HepG2 (cell line): ENCODE results near the gene PRR33. TPM values are rescaled to one million over a fixed set of nuclear protein-coding genes. Genes with fewer than 3 reads are reported as not detected.

Experiments used
- ATAC-seq: fragments of 200-7000 bp; cut with Tn5 transposase; 3 replicates; pipeline ENCODE4 v1.9.1; 2020; ENCODE audit warnings: mild to moderate bottlenecking, moderate library complexity
- BruUV-seq: library from RNA; stranded (reverse); fragments of 400-500 nt; replicated peaks from 2 replicates; lab custom pipeline; 2021; lab: Mats Ljungman, UMichigan
- CTCF ChIA-PET: fragments of 300-600 bp; formaldehyde crosslinking; extraction: SDS; loops from one replicate; lab custom pipeline; 2021; ENCODE audit warnings: low total read pairs, inconsistent platforms, low intra/inter-chr PET ratio; lab: Yijun Ruan, JAX
- POLR2A ChIA-PET: fragments of 350-600 bp; sonication (Branson Sonifier 250); formaldehyde crosslinking; loops from one replicate; lab custom pipeline; 2020; ENCODE audit warnings: antibody characterized with exemption, inconsistent platforms; lab: Yijun Ruan, JAX
- DNase-seq: peaks from one replicate; pipeline ENCODE4 v3.0.0-alpha.2; 2015; ENCODE audit warnings: low spot score
- FAIRE-seq: peaks from 3 replicates; lab custom pipeline; 2011; peaks lifted over from hg19 to GRCh38; lab: Jason Lieb, UNC
- H2AFZ ChIP-seq: one replicate; pipeline ENCODE4 v1.6.1; 2011; ENCODE audit warnings: low read length, inconsistent platforms
- H3K27ac ChIP-seq: fragments of 300-600 bp; 3 replicates; pipeline ENCODE4 v1.8.0; 2011; ENCODE audit warnings: mixed run types, mild to moderate bottlenecking, mixed read lengths, low read length, inconsistent platforms; ENCODE audit not compliant: insufficient read depth; ENCODE audit errors: extremely low read length
- H3K27me3 ChIP-seq, 2 experiments: fragments of 200-600 bp in 1 of 2; 2 replicates in 1 of 2; 3 replicates in 1 of 2; pipeline versions ENCODE4 v1.6.0 to v1.8.0; 2011; ENCODE audit warnings: low read length in 2 of 2, mild to moderate bottlenecking in 2 of 2, moderate library complexity in 2 of 2, inconsistent platforms in 1 of 2; ENCODE audit not compliant: insufficient read depth in 2 of 2, control insufficient read depth in 1 of 2
- H3K36me3 ChIP-seq, 2 experiments: fragments of 200-600 bp in 1 of 2; replicated peaks in 1 of 2; 2 replicates in 1 of 2; 3 replicates in 1 of 2; pipeline versions ENCODE4 v1.5.1 to v1.8.0; 2011; ENCODE audit warnings: low read length in 2 of 2, inconsistent platforms in 1 of 2; ENCODE audit not compliant: insufficient read depth in 2 of 2, control insufficient read depth in 1 of 2
- H3K4me1 ChIP-seq: 2 replicates; pipeline ENCODE4 v1.5.1; 2012; ENCODE audit warnings: low read length, inconsistent platforms; ENCODE audit not compliant: insufficient read depth
- H3K4me2 ChIP-seq: 2 replicates; pipeline ENCODE4 v1.6.0; 2011; ENCODE audit warnings: low read depth, low read length, inconsistent platforms
- H3K4me3 ChIP-seq, 3 experiments: fragments of 200-600 bp in 1 of 3; sonication (generic), shearing (Covaris generic) in 1 of 3; replicated peaks in 1 of 3; 2 replicates each; pipeline ENCODE4 v1.5.1; 2011 to 2016; ENCODE audit warnings: low read length in 3 of 3, inconsistent platforms in 2 of 3, low read depth in 2 of 3, mild to moderate bottlenecking in 2 of 3, control low read depth in 1 of 3, mixed read lengths in 1 of 3; ENCODE audit not compliant: insufficient read depth in 1 of 3
- H3K79me2 ChIP-seq: one replicate; pipeline ENCODE4 v1.6.1; 2011; ENCODE audit warnings: low read length, inconsistent platforms; ENCODE audit not compliant: insufficient read depth
- H3K9ac ChIP-seq: 2 replicates; pipeline ENCODE4 v1.6.0; 2011; ENCODE audit warnings: mild to moderate bottlenecking, low read depth, low read length, inconsistent platforms; ENCODE audit not compliant: insufficient read depth
- H3K9me3 ChIP-seq: 2 replicates; pipeline ENCODE4 v1.5.1; 2012; ENCODE audit warnings: mild to moderate bottlenecking, low read length
- H4K20me1 ChIP-seq: 2 replicates; pipeline ENCODE4 v1.6.0; 2011; ENCODE audit warnings: inconsistent platforms, mild to moderate bottlenecking, low read length, moderate library complexity; ENCODE audit not compliant: insufficient read depth
- HNRNPUL1 ChIP-seq: fragments of 200-400 bp; formaldehyde crosslinking; IDR thresholded peaks from 2 replicates; pipeline ENCODE4 v1.6.1; 2017; ENCODE audit warnings: low read depth, mild to moderate bottlenecking, low read length, moderate library complexity
- ZNF446 ChIP-seq: sonication (generic); formaldehyde crosslinking; IDR thresholded peaks from 2 replicates; pipeline ENCODE4 v1.5.0; 2020; ENCODE audit warnings: mild to moderate bottlenecking, missing genetic modification reagents
- ZNF780A ChIP-seq: sonication (generic); formaldehyde crosslinking; IDR thresholded peaks from 2 replicates; pipeline ENCODE4 v1.8.0; 2022; ENCODE audit warnings: mild to moderate bottlenecking, missing genetic modification reagents, moderate library complexity
- WGBS: methylation state at CpG from one replicate; pipeline ENCODE4 v1.1.6; 2017; ENCODE audit warnings: low lambda C conversion rate; 5-methylcytosine and 5-hydroxymethylcytosine counted together
- in situ Hi-C: cut with HindIII; loops from 2 replicates; pipeline ENCODE4 v1.10.0; 2017; ENCODE audit warnings: low pct_unique_long_range_greater_than_20kb; ENCODE audit not compliant: extremely low pct_ligation_motif_present
- intact Hi-C: fragments of 100-400 bp; cut with micrococcal nuclease; formaldehyde crosslinking; loops from one replicate; pipeline ENCODE4 v1.10.0; 2022; ENCODE audit not compliant: unreplicated experiment
- polyA plus RNA-seq, 8 experiments: library from polyadenylated mRNA; depleted of rRNA in 3 of 8; stranded (reverse) in 7 of 8; unstranded in 1 of 8; fragments of >200 nt; fragmentation: Illumina TruSeq in 4 of 8; extraction: Trizol in 4 of 8; gene quantifications; 2 replicates each; pipeline versions ENCODE4 v1.2.1 to v1.2.3, GENCODE V29; 2011 to 2016; ENCODE audit warnings: low read depth in 4 of 8, missing spikeins in 1 of 8, mixed read lengths in 1 of 8; ENCODE audit not compliant: insufficient read depth in 1 of 8
- total RNA-seq, 5 experiments: library from RNA; depleted of rRNA; stranded (reverse); fragments of >200 nt; fragmentation: Illumina TruSeq; extraction: Trizol; gene quantifications; 2 replicates each; pipeline ENCODE4 v1.2.3, GENCODE V29; 2016; ENCODE audit warnings: low read depth in 1 of 5
- TF ChIP-seq, protein P1 (sequence below): sonication (generic); formaldehyde crosslinking; IDR thresholded peaks from 2 replicates; pipeline ENCODE4 v1.5.1; 2020; ENCODE audit warnings: mild to moderate bottlenecking, missing genetic modification reagents, moderate library complexity
- TF ChIP-seq, protein P2 (sequence below): fragments of 450-650 bp; IDR thresholded peaks from 2 replicates; pipeline ENCODE4 v1.6.1; 2016
- TF ChIP-seq, protein P3 (sequence below): IDR thresholded peaks from 2 replicates; pipeline ENCODE4 v1.6.1; 2012; ENCODE audit warnings: inconsistent platforms
- TF ChIP-seq, protein P4 (sequence below): sonication (generic); formaldehyde crosslinking; IDR thresholded peaks from 2 replicates; pipeline ENCODE4 v1.5.0; 2020; ENCODE audit warnings: mild to moderate bottlenecking, missing genetic modification reagents, borderline replicate concordance

PRR33 gene
- total and polyA plus RNA-seq, 2 of the 13 experiments (the other 11 are each of a cell fraction or from before 2014, with no cell fraction given), result not detected

DNA sequence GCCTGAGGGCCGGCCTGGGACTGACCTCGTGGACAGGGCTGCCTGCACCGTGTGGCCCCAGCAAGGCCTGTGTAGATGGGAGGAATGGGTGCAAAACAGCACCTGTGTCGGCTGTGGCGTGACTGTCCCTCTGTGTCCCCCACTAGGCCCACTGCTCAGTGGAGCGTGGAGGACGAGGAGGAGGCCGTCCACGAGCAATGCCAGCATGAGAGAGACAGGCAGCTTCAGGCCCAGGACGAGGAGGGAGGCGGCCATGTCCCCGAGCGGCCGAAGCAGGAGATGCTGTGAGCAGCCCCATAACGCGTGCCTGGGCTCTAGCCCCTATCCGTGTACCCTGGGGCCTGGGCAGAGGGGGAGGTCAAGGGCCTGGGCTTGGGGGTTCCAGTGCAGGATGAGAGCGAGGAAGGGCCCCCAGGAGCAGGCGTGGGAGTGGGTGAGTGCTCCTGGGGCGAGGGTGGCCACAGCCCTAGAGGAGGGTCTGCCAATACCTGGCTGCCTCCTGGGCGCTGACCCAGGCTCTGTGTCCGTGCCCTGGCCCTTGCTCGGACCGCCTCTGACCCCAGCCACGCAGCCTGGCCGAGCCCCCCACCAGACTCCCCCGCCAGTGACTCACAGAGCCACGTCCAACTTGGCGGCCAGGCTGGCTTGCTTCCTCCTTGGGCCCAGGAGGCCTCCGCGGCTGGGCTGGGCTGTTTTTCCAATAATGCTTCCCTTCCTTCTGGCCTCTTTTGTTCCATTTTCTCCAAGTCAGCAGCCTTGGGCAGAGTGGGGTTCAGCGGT is 11.6 kb downstream of the PRR33 start:
- ChIA-PET CTCF (interaction anchor here (7.1 kb wide), 1 partner anchor 271 kb away, joined by 108 read pairs; no protein-coding TSS in a partner anchor), POLR2A (no interaction called here)
- Histone ChIP-seq H3K4me1 (peaks cover 32% of the 10 kb centered on the region), H4K20me1 (no peaks in the 10 kb centered on the region), H3K36me3 (no peaks in the 10 kb centered on the region), H3K79me2 (no peaks in the 10 kb centered on the region), H3K9me3 (no peaks in the 10 kb centered on the region), H3K27me3 (peaks cover 8 to 54% of the 10 kb centered on the region in 2 experiments; a peak in 4 of 5 replicates), H2AFZ (no peak overlapping the region), H3K27ac (no peak overlapping the region), H3K9ac (no peak overlapping the region), H3K4me2 (no peak overlapping the region; the same call in 1 of the 2 replicates), H3K4me3 (no peak overlapping the region)
- intact Hi-C loops, result loop anchor here (2.0 to 5.0 kb wide), 2 partner anchors 43 to 472 kb away; no protein-coding TSS in a partner anchor
- in situ Hi-C loops, result loop anchor here (5.0 kb wide), 1 partner anchor 272 kb away; no protein-coding TSS in a partner anchor
- FAIRE-seq, result no peak
- 0 out of 3 replicates have a peak, but pooled peaks have one; percentile 7 for ATAC-seq
- no TSS peak for BruUV-seq
- 34% methylated on average over 9 of the region's 32 CpGs for WGBS
- no peak for DNase-seq
- TF ChIP-seq, protein P1, sequence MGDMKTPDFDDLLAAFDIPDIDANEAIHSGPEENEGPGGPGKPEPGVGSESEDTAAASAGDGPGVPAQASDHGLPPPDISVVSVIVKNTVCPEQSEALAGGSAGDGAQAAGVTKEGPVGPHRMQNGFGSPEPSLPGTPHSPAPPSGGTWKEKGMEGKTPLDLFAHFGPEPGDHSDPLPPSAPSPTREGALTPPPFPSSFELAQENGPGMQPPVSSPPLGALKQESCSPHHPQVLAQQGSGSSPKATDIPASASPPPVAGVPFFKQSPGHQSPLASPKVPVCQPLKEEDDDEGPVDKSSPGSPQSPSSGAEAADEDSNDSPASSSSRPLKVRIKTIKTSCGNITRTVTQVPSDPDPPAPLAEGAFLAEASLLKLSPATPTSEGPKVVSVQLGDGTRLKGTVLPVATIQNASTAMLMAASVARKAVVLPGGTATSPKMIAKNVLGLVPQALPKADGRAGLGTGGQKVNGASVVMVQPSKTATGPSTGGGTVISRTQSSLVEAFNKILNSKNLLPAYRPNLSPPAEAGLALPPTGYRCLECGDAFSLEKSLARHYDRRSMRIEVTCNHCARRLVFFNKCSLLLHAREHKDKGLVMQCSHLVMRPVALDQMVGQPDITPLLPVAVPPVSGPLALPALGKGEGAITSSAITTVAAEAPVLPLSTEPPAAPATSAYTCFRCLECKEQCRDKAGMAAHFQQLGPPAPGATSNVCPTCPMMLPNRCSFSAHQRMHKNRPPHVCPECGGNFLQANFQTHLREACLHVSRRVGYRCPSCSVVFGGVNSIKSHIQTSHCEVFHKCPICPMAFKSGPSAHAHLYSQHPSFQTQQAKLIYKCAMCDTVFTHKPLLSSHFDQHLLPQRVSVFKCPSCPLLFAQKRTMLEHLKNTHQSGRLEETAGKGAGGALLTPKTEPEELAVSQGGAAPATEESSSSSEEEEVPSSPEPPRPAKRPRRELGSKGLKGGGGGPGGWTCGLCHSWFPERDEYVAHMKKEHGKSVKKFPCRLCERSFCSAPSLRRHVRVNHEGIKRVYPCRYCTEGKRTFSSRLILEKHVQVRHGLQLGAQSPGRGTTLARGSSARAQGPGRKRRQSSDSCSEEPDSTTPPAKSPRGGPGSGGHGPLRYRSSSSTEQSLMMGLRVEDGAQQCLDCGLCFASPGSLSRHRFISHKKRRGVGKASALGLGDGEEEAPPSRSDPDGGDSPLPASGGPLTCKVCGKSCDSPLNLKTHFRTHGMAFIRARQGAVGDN (CRISPR knock-in tag), result peak; percentile 88
- TF ChIP-seq HNRNPUL1, result no peak
- TF ChIP-seq, protein P2, sequence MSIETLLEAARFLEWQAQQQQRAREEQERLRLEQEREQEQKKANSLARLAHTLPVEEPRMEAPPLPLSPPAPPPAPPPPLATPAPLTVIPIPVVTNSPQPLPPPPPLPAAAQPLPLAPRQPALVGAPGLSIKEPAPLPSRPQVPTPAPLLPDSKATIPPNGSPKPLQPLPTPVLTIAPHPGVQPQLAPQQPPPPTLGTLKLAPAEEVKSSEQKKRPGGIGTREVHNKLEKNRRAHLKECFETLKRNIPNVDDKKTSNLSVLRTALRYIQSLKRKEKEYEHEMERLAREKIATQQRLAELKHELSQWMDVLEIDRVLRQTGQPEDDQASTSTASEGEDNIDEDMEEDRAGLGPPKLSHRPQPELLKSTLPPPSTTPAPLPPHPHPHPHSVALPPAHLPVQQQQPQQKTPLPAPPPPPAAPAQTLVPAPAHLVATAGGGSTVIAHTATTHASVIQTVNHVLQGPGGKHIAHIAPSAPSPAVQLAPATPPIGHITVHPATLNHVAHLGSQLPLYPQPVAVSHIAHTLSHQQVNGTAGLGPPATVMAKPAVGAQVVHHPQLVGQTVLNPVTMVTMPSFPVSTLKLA, result 0 out of 2 replicates have a peak, but pooled peaks have one; percentile 5
- TF ChIP-seq, protein P3, sequence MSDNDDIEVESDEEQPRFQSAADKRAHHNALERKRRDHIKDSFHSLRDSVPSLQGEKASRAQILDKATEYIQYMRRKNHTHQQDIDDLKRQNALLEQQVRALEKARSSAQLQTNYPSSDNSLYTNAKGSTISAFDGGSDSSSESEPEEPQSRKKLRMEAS, result 0 out of 2 replicates have a peak, but pooled peaks have one; percentile 30
- TF ChIP-seq ZNF446 (CRISPR knock-in tag), result peak; percentile 57; the same call in 1 of the 2 replicates
- TF ChIP-seq ZNF780A (CRISPR knock-in tag), result no peak
- TF ChIP-seq, protein P4, sequence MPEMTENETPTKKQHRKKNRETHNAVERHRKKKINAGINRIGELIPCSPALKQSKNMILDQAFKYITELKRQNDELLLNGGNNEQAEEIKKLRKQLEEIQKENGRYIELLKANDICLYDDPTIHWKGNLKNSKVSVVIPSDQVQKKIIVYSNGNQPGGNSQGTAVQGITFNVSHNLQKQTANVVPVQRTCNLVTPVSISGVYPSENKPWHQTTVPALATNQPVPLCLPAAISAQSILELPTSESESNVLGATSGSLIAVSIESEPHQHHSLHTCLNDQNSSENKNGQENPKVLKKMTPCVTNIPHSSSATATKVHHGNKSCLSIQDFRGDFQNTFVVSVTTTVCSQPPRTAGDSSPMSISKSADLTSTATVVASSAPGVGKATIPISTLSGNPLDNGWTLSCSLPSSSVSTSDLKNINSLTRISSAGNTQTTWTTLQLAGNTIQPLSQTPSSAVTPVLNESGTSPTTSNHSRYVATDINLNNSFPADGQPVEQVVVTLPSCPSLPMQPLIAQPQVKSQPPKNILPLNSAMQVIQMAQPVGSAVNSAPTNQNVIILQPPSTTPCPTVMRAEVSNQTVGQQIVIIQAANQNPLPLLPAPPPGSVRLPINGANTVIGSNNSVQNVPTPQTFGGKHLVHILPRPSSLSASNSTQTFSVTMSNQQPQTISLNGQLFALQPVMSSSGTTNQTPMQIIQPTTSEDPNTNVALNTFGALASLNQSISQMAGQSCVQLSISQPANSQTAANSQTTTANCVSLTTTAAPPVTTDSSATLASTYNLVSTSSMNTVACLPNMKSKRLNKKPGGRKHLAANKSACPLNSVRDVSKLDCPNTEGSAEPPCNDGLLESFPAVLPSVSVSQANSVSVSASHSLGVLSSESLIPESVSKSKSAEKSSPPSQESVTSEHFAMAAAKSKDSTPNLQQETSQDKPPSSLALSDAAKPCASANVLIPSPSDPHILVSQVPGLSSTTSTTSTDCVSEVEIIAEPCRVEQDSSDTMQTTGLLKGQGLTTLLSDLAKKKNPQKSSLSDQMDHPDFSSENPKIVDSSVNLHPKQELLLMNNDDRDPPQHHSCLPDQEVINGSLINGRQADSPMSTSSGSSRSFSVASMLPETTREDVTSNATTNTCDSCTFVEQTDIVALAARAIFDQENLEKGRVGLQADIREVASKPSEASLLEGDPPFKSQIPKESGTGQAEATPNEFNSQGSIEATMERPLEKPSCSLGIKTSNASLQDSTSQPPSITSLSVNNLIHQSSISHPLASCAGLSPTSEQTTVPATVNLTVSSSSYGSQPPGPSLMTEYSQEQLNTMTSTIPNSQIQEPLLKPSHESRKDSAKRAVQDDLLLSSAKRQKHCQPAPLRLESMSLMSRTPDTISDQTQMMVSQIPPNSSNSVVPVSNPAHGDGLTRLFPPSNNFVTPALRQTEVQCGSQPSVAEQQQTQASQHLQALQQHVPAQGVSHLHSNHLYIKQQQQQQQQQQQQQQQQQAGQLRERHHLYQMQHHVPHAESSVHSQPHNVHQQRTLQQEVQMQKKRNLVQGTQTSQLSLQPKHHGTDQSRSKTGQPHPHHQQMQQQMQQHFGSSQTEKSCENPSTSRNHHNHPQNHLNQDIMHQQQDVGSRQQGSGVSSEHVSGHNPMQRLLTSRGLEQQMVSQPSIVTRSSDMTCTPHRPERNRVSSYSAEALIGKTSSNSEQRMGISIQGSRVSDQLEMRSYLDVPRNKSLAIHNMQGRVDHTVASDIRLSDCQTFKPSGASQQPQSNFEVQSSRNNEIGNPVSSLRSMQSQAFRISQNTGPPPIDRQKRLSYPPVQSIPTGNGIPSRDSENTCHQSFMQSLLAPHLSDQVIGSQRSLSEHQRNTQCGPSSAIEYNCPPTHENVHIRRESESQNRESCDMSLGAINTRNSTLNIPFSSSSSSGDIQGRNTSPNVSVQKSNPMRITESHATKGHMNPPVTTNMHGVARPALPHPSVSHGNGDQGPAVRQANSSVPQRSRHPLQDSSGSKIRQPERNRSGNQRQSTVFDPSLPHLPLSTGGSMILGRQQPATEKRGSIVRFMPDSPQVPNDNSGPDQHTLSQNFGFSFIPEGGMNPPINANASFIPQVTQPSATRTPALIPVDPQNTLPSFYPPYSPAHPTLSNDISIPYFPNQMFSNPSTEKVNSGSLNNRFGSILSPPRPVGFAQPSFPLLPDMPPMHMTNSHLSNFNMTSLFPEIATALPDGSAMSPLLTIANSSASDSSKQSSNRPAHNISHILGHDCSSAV (CRISPR knock-in tag), result no peak
